ENCODE measurements around the gene CDH13. TPM values are rescaled to one million over a fixed set of nuclear protein-coding genes. Genes with fewer than 3 reads are reported as not detected.

The CDH13 gene
- total and polyA plus RNA-seq, 2 of the 8 experiments (the other 6 are each of a cell fraction or from before 2014, with no cell fraction given), result 2.3 to 2.4 TPM

DNA sequence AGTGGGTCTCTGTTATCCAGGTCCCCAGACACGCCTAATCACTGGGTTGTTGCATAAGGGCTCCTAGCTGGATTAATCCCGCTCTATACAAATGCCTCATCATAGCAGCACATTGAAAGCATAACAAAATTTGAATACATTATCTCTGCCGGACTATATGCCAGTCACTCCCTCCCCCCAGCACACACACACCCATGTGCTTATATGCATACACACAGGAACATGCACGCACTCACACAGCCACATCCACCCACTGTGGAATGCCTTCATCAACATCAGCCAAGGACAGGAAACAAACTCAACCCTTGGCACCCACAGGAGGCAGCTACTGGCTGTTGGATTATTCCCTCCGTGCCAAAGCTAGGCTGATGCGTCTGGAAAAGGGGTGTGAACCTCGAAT, 3.5 kb upstream of the CDH13 start (continued):
- TF ChIP-seq, protein P1, sequence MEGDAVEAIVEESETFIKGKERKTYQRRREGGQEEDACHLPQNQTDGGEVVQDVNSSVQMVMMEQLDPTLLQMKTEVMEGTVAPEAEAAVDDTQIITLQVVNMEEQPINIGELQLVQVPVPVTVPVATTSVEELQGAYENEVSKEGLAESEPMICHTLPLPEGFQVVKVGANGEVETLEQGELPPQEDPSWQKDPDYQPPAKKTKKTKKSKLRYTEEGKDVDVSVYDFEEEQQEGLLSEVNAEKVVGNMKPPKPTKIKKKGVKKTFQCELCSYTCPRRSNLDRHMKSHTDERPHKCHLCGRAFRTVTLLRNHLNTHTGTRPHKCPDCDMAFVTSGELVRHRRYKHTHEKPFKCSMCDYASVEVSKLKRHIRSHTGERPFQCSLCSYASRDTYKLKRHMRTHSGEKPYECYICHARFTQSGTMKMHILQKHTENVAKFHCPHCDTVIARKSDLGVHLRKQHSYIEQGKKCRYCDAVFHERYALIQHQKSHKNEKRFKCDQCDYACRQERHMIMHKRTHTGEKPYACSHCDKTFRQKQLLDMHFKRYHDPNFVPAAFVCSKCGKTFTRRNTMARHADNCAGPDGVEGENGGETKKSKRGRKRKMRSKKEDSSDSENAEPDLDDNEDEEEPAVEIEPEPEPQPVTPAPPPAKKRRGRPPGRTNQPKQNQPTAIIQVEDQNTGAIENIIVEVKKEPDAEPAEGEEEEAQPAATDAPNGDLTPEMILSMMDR (IDR thresholded peaks at IDR 0.05; ENCODE audit: control extremely low read depth in 1 of 3, insufficient read depth in 1 of 3, low read depth in 1 of 3, low read length in 3 of 3), result no peak
- TF ChIP-seq, protein P2, sequence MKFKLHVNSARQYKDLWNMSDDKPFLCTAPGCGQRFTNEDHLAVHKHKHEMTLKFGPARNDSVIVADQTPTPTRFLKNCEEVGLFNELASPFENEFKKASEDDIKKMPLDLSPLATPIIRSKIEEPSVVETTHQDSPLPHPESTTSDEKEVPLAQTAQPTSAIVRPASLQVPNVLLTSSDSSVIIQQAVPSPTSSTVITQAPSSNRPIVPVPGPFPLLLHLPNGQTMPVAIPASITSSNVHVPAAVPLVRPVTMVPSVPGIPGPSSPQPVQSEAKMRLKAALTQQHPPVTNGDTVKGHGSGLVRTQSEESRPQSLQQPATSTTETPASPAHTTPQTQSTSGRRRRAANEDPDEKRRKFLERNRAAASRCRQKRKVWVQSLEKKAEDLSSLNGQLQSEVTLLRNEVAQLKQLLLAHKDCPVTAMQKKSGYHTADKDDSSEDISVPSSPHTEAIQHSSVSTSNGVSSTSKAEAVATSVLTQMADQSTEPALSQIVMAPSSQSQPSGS (IDR thresholded peaks at IDR 0.05; ENCODE audit: low read length), result no peak
- no peak for TF ChIP-seq PHF8 (conservative IDR thresholded peaks at IDR 0.05; ENCODE audit: low read depth, low read length)
- no peak for TF ChIP-seq SIN3A (conservative IDR thresholded peaks at IDR 0.05 in 1 of 2, IDR thresholded peaks at IDR 0.05 in 1 of 2; ENCODE audit: low read depth in 1 of 2, low read length in 2 of 2)
- TF ChIP-seq, protein P3, sequence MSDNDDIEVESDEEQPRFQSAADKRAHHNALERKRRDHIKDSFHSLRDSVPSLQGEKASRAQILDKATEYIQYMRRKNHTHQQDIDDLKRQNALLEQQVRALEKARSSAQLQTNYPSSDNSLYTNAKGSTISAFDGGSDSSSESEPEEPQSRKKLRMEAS (IDR thresholded peaks at IDR 0.05), result no peak
